Sigmoid colon (tissue), 7 donors: Measurements from ENCODE around the gene SIPA1. TPM values are rescaled to one million over a fixed set of nuclear protein-coding genes. Genes with fewer than 3 reads are reported as not detected.
A peak's percentile ranks its signal among the peaks of the same experiment; 100 is the strongest.

Experiments
- DNase-seq: peaks from one replicate; pipeline ENCODE4 v3.0.0-alpha.2; 2019
- H3K27ac ChIP-seq, 4 donors: fragments of 200-600 bp; sonication (generic); one replicate each; pipeline ENCODE4 v1.5.1; 2016 to 2019; ENCODE audit warnings: mild to moderate bottlenecking in 1 of 4
- H3K27me3 ChIP-seq, 3 donors: fragments of 200-600 bp; sonication (generic); one replicate each; pipeline ENCODE4 v1.5.1; 2019; ENCODE audit warnings: mild to moderate bottlenecking in 1 of 3
- H3K36me3 ChIP-seq, 4 donors: fragments of 200-600 bp; sonication (generic); one replicate each; pipeline ENCODE4 v1.5.1; 2016 to 2019
- H3K4me1 ChIP-seq, 4 donors: fragments of 200-600 bp; sonication (generic); one replicate each; pipeline ENCODE4 v1.5.1; 2017 to 2019
- H3K4me3 ChIP-seq, 4 donors: fragments of 200-600 bp; sonication (generic); one replicate each; pipeline ENCODE4 v1.5.1; 2017 to 2019; ENCODE audit warnings: mild to moderate bottlenecking in 2 of 4, moderate library complexity in 1 of 4
- H3K9me3 ChIP-seq, 4 donors: fragments of 200-600 bp in 3 of 4; sonication (generic) in 3 of 4; one replicate each; pipeline versions ENCODE4 v1.5.1 to v1.6.1; 2013 to 2019
- EP300 ChIP-seq, 4 donors: sonication (generic); formaldehyde crosslinking; IDR thresholded peaks; one replicate each; pipeline ENCODE4 v1.6.1; 2017; ENCODE audit warnings: antibody characterized with exemption in 4 of 4
- POLR2A ChIP-seq, 2 donors: fragments of 450-650 bp; IDR thresholded peaks; one replicate each; pipeline ENCODE4 v1.6.1; 2016; ENCODE audit warnings: antibody characterized with exemption in 2 of 2, mild to moderate bottlenecking in 2 of 2, moderate library complexity in 2 of 2
- POLR2AphosphoS5 ChIP-seq, 4 donors: sonication (generic); formaldehyde crosslinking; IDR thresholded peaks; one replicate each; pipeline ENCODE4 v1.6.1; 2017; ENCODE audit warnings: antibody characterized with exemption in 4 of 4
- WGBS, 2 donors: extraction: QIAGEN DNeasy Blood & Tissue Kit; methylation state at CpG; one replicate each; pipeline ENCODE4 v1.1.7; 2013; 5-methylcytosine and 5-hydroxymethylcytosine counted together
- intact Hi-C: fragments of 100-400 bp; cut with DNase I; formaldehyde crosslinking; loops from one replicate; pipeline ENCODE4 v1.15.1; 2023
- polyA plus RNA-seq, 3 donors: library from polyadenylated mRNA; stranded (reverse); fragments of 200-250 nt; gene quantifications; one replicate each; pipeline ENCODE4 v1.2.3, GENCODE V29; 2013
- total RNA-seq, 4 donors: library from RNA; depleted of rRNA; stranded (reverse); fragments of >200 nt; gene quantifications; one replicate each; pipeline ENCODE4 v1.1.0, GENCODE V29; 2016
- TF ChIP-seq, protein P1 (sequence below), 4 experiments: fragments of 450-650 bp in 3 of 4; fragments of 200-600 bp in 1 of 4; IDR thresholded peaks; one replicate each; pipeline ENCODE4 v1.5.1; 2016 to 2019; ENCODE audit warnings: antibody characterized with exemption in 4 of 4, mild to moderate bottlenecking in 3 of 4, moderate library complexity in 2 of 4
- donor health status: healthy with polysubstance abuse.
- donor health status: Bipolar disorder and iron deficiency.
- donor health status: healthy.

The SIPA1 gene
- total and polyA plus RNA-seq, 7 donors, result 19.9 to 53.6 (median 30.7) TPM

DNA sequence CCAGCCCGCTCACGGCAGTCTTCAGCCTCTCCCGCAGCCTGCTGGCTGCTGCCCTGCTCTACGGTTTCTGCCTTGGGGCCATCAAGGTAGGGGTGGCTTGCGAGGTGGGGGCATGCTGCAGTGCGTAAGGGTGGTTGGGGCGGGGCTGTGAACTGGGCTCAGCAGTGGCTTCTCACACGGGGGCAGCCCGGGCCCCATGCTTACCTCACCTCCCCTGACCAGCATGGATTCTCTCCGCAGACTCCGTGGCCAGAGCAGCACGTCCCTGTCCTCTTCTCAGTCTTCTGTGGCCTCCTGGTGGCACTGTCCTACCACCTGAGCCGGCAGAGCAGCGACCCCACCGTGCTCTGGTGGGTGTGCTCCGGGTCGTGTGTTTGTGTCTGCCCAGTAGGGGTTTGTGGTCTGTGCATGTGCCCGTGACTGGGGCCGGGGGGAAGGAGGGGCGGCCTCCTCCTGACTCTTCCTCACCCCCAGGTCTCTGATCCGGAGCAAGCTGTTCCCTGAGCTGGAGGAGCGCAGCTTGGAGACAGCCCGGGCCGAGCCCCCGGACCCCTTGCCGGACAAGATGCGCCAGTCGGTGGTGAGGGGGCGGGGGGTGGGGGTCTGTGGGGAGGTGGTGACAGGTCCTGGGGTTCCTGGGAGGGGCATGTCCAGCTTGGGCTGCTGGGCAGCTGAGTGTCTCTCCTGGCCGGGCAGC, 12.8 kb upstream of the SIPA1 start:
- intact Hi-C loops, result loop anchor here (5.0 to 10.0 kb wide), 2 partner anchors 82 to 190 kb away; no protein-coding TSS in a partner anchor
- WGBS, 2 donors, result 86 to 87% methylated on average over 30 of the region's 30 CpGs
- H3K36me3 ChIP-seq, result peaks cover 39 to 99% (median 72%) of the 10 kb centered on the region in 4 donors

DNA sequence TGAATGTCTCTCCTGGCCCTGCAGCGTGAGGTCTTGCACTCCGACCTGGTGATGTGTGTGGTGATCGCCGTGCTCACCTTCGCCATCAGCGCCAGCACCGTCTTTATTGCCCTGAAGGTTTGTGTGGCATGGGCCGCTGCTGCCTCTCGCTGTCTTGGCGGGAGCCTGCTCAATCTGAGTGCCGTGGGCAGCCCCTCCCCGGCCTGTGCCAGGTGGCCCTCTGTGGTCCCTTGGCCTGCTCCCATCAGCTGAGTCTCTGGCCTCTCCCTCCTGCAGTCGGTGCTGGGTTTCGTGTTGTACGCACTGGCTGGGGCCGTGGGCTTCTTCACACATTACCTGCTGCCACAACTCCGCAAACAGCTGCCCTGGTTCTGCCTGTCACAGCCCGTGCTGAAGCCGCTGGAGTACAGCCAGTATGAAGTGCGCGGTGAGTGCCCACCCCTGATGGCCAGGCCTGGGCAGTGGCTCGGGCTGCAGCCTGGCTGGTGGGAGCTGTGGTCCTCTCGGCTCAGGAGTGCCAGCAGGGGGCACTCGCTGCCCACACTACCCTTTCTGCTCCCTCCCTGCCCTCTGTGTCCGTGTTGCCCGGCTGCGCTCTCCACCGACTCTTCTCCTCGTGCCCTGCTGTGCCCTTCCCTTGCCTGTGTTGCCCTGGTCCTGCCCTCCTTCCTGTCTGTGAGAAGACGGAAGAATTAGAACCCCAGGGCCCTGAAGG, 12.1 kb upstream of the SIPA1 start:
- no peak for TF ChIP-seq POLR2A (IDR thresholded peaks at IDR 0.05)
- TF ChIP-seq, protein P1, sequence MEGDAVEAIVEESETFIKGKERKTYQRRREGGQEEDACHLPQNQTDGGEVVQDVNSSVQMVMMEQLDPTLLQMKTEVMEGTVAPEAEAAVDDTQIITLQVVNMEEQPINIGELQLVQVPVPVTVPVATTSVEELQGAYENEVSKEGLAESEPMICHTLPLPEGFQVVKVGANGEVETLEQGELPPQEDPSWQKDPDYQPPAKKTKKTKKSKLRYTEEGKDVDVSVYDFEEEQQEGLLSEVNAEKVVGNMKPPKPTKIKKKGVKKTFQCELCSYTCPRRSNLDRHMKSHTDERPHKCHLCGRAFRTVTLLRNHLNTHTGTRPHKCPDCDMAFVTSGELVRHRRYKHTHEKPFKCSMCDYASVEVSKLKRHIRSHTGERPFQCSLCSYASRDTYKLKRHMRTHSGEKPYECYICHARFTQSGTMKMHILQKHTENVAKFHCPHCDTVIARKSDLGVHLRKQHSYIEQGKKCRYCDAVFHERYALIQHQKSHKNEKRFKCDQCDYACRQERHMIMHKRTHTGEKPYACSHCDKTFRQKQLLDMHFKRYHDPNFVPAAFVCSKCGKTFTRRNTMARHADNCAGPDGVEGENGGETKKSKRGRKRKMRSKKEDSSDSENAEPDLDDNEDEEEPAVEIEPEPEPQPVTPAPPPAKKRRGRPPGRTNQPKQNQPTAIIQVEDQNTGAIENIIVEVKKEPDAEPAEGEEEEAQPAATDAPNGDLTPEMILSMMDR (IDR thresholded peaks at IDR 0.05), result peak; percentile 25 to 58 (median 56)
- Histone ChIP-seq H3K4me1 (peaks cover 0 to 5% (median 2%) of the 10 kb centered on the region in 4 donors), H3K27ac (no peak overlapping the region), H3K36me3 (peaks cover 43 to 99% (median 73%) of the 10 kb centered on the region in 4 donors), H3K27me3 (no peaks in the 10 kb centered on the region), H3K4me3 (no peak overlapping the region), H3K9me3 (no peaks in the 10 kb centered on the region)
- intact Hi-C loops, result loop anchor here (5.0 to 10.0 kb wide), 2 partner anchors 82 to 189 kb away; no protein-coding TSS in a partner anchor
- no peak for DNase-seq
- WGBS, 2 donors, result 58 to 73% methylated on average over 30 of the region's 30 CpGs

More for the DNA sequence above, 12.8 kb upstream of the SIPA1 start:
- Histone ChIP-seq H3K27me3 (no peaks in the 10 kb centered on the region), H3K27ac (no peak overlapping the region), H3K9me3 (no peaks in the 10 kb centered on the region), H3K4me1 (peaks cover 0 to 5% (median 2%) of the 10 kb centered on the region in 4 donors), H3K4me3 (no peak overlapping the region)
- no peak for DNase-seq
- TF ChIP-seq POLR2AphosphoS5 (IDR thresholded peaks at IDR 0.05) (no peak), EP300 (IDR thresholded peaks at IDR 0.05) (no peak), POLR2A (IDR thresholded peaks at IDR 0.05) (no peak)
- TF ChIP-seq, protein P1 (IDR thresholded peaks at IDR 0.05), result no peak

DNA sequence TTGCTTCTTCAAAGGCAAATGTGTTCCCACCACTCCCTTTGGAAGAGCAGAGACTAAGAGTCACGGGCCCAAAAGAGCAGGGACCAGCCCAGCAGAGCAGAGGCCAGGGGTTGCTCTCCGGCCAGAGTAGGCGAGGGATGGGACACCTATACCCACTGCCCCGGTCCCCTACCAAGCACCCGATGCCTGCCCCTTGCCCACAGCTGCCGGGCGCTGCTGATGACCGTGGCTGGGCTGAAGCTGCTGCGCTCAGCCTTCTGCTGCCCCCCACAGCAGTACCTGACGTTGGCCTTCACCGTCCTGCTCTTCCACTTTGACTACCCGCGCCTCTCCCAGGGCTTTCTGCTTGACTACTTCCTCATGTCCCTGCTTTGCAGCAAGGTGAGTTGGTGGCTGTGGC, 10.7 kb upstream of the SIPA1 start:
- H3K4me3 ChIP-seq, result no peak overlapping the region
- intact Hi-C loops, result loop anchor here (5.0 to 10.0 kb wide), 2 partner anchors 80 to 188 kb away; no protein-coding TSS in a partner anchor
- H3K27me3 ChIP-seq, result no peaks in the 10 kb centered on the region
- WGBS, 2 donors, result 95% methylated on average over 13 of the region's 13 CpGs
- H3K4me1 ChIP-seq, result peaks cover 0 to 5% (median 2%) of the 10 kb centered on the region in 4 donors
- H3K36me3 ChIP-seq, result peaks cover 38 to 98% (median 76%) of the 10 kb centered on the region in 4 donors
- TF ChIP-seq POLR2AphosphoS5 (IDR thresholded peaks at IDR 0.05), result no peak
- no peak for TF ChIP-seq EP300 (IDR thresholded peaks at IDR 0.05)
- no peak overlapping the region for H3K27ac ChIP-seq
- H3K9me3 ChIP-seq, result no peaks in the 10 kb centered on the region
- DNase-seq, result no peak

DNA sequence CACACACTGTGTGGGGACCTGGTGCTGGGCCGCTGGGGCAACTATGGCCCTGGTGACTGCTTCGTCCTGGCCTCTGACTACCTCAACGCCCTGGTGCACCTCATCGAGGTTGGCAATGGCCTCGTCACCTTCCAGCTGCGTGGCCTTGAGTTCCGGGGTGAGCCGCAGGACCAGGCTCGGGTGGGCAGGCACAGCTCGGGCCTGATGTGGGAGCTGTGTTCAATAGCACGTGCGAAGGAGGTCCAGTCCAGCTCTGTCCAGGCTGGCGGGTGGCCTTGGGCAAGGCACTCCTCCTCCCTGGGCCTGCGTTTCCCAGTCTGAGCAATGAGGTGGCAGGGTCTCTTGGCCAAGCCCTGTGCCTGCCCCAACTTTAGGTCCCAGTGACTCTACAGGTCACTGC, 8.3 kb upstream of the SIPA1 start:
- 96 to 97% methylated on average over 14 of the region's 14 CpGs for WGBS, 2 donors

More for the DNA sequence above, 8.3 kb upstream of the SIPA1 start:
- Histone ChIP-seq H3K4me1 (peaks cover 0 to 5% (median 2%) of the 10 kb centered on the region in 4 donors), H3K4me3 (no peak overlapping the region), H3K36me3 (peaks cover 45 to 98% (median 71%) of the 10 kb centered on the region in 4 donors), H3K27ac (no peak overlapping the region), H3K27me3 (no peaks in the 10 kb centered on the region), H3K9me3 (no peaks in the 10 kb centered on the region)
- intact Hi-C loops, result loop anchor here (5.0 to 10.0 kb wide), 2 partner anchors 78 to 185 kb away; no protein-coding TSS in a partner anchor
- TF ChIP-seq EP300 (IDR thresholded peaks at IDR 0.05) (no peak), POLR2AphosphoS5 (IDR thresholded peaks at IDR 0.05) (no peak), POLR2A (IDR thresholded peaks at IDR 0.05) (no peak)
- TF ChIP-seq, protein P1 (IDR thresholded peaks at IDR 0.05), result no peak
- DNase-seq, result no peak
